HG02943 (cell line): ENCODE measurements around the gene ANAPC7.
"Not testable (repeated sequence)": the region's sequence is repeated elsewhere in the genome, so short reads cannot be mapped to it uniquely, and the experiment has no call there.

Source experiments
- ATAC-seq: cut with Tn5 transposase; IDR thresholded peaks from one replicate; pipeline ENCODE4 v1.9.1; 2021; ENCODE audit warnings: mild to moderate bottlenecking, low read depth, moderate library complexity; ENCODE audit not compliant: unreplicated experiment

The ANAPC7 gene

GRCh38 chr12:110378131-110378790 is 25.2 kb downstream of the ANAPC7 start:
- not testable (repeated sequence) for ATAC-seq

- no peak for ATAC-seq
Observed at GRCh38 chr12:110373962-110374611, 29.4 kb downstream of the ANAPC7 start.

GRCh38 chr12:110373425-110373824 is 30.1 kb downstream of the ANAPC7 start:
- ATAC-seq: no peak

- ATAC-seq: no peak
Observed at GRCh38 chr12:110373025-110373424, 30.5 kb downstream of the ANAPC7 start.

GRCh38 chr12:110372056-110372425 is 31.5 kb downstream of the ANAPC7 start:
- no peak for ATAC-seq

- ATAC-seq: no peak
Observed at GRCh38 chr12:110371408-110372055, 32.0 kb downstream of the ANAPC7 start.

- ATAC-seq: no peak
Observed at GRCh38 chr12:110370732-110371231, 32.7 kb downstream of the ANAPC7 start.

GRCh38 chr12:110369992-110370391 is 33.5 kb downstream of the ANAPC7 start:
- no peak for ATAC-seq

- no peak for ATAC-seq
Observed at GRCh38 chr12:110367181-110367864, 36.2 kb downstream of the ANAPC7 start.

GRCh38 chr12:110366321-110367142 is 37.0 kb downstream of the ANAPC7 start:
- no peak for ATAC-seq

- no peak for ATAC-seq
Observed at GRCh38 chr12:110365489-110366320, 37.8 kb downstream of the ANAPC7 start.

GRCh38 chr12:110361216-110361615 is 42.3 kb downstream of the ANAPC7 start:
- ATAC-seq: no peak

- ATAC-seq: not testable (repeated sequence)
Observed at GRCh38 chr12:110358384-110359097, 45.0 kb downstream of the ANAPC7 start.

- ATAC-seq: no peak
Observed at GRCh38 chr12:110355073-110355472, 48.4 kb downstream of the ANAPC7 start.

GRCh38 chr12:110354172-110354780 is 49.2 kb downstream of the ANAPC7 start:
- ATAC-seq: no peak

- ATAC-seq: no peak
Observed at GRCh38 chr12:110353211-110353965, 50.1 kb downstream of the ANAPC7 start.

GRCh38 chr12:110352401-110352800 is 51.1 kb downstream of the ANAPC7 start:
- ATAC-seq: no peak

GRCh38 chr12:110351119-110351518 is 52.4 kb downstream of the ANAPC7 start:
- ATAC-seq: no peak
